ENCODE measurements around the gene RASSF6.

DNA sequence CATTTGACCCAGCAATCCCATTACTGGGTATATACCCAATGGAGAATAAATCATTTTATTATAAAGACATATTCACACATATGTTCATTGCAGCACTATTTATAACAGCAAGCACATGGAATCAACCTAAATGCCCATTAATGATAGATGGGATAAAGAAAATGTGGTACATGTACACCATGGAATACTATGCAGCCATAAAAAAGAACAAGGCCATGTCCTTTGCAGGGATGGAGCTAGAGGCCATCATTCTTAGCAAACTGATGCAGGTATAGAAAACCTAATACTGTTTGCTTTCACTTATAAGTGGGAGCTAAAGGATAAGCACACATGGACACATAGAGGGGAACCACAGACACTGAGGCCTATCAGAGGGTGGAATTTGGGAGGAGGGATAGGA, 22.6 kb downstream of the RASSF6 start:
- TF ChIP-seq TEAD4 (CRISPR knock-in tag; IDR thresholded peaks at IDR 0.05) = no peak
- no peak for TF ChIP-seq SOX15 (CRISPR knock-in tag; IDR thresholded peaks at IDR 0.05)
- no peak for TF ChIP-seq CTCF (IDR thresholded peaks at IDR 0.05)
- TF ChIP-seq USF2 (CRISPR knock-in tag; IDR thresholded peaks at IDR 0.05) = no peak

All from WTC11 (cell line).